ENCODE data around the gene EZR.

EZR gene

GRCh38 chr6:158799051-158799792 is 19.9 kb downstream of the EZR start (continued):
- TF ChIP-seq ZNF501 (tag by site-specific recombination; IDR thresholded peaks at IDR 0.05), result peak; percentile 29; the same call in 1 of the 2 replicates
- TF ChIP-seq ZBTB17 (tag by site-specific recombination; IDR thresholded peaks at IDR 0.05), result peak; percentile 71
- no peak for TF ChIP-seq ZBTB49 (tag by site-specific recombination; IDR thresholded peaks at IDR 0.05; ENCODE audit: low read depth)
- TF ChIP-seq, protein P1, sequence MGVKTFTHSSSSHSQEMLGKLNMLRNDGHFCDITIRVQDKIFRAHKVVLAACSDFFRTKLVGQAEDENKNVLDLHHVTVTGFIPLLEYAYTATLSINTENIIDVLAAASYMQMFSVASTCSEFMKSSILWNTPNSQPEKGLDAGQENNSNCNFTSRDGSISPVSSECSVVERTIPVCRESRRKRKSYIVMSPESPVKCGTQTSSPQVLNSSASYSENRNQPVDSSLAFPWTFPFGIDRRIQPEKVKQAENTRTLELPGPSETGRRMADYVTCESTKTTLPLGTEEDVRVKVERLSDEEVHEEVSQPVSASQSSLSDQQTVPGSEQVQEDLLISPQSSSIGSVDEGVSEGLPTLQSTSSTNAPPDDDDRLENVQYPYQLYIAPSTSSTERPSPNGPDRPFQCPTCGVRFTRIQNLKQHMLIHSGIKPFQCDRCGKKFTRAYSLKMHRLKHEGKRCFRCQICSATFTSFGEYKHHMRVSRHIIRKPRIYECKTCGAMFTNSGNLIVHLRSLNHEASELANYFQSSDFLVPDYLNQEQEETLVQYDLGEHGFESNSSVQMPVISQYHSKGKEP (tag by site-specific recombination; IDR thresholded peaks at IDR 0.05), result peak; percentile 69; the same call in 1 of the 2 replicates
- TF ChIP-seq ZSCAN30 (tag by site-specific recombination; IDR thresholded peaks at IDR 0.05), result peak; percentile 67; the same call in 1 of the 2 replicates
- peak; percentile 47; the same call in 1 of the 2 replicates for TF ChIP-seq KLF10 (tag by site-specific recombination; IDR thresholded peaks at IDR 0.05)
- TF ChIP-seq ZNF394 (tag by site-specific recombination; IDR thresholded peaks at IDR 0.05; ENCODE audit: borderline replicate concordance), result peak; percentile 82
- TF ChIP-seq ZNF677 (tag by site-specific recombination; IDR thresholded peaks at IDR 0.05), result no peak
- peak; percentile 65 for TF ChIP-seq ZXDB (tag by site-specific recombination; IDR thresholded peaks at IDR 0.05)
- TF ChIP-seq ZNF112 (tag by site-specific recombination; IDR thresholded peaks at IDR 0.05), result no peak
- TF ChIP-seq OVOL3 (tag by site-specific recombination; IDR thresholded peaks at IDR 0.05), result 0 out of 2 replicates have a peak, but pooled peaks have one; percentile 38
- TF ChIP-seq ZNF843 (tag by site-specific recombination; IDR thresholded peaks at IDR 0.05), result peak; percentile 92
- no peak for TF ChIP-seq ZNF658 (tag by site-specific recombination; IDR thresholded peaks at IDR 0.05)
- TF ChIP-seq IKZF3 (tag by site-specific recombination; IDR thresholded peaks at IDR 0.05), result peak; percentile 79
- no peak for TF ChIP-seq ZNF157 (tag by site-specific recombination; IDR thresholded peaks at IDR 0.05)
- TF ChIP-seq, protein P2, sequence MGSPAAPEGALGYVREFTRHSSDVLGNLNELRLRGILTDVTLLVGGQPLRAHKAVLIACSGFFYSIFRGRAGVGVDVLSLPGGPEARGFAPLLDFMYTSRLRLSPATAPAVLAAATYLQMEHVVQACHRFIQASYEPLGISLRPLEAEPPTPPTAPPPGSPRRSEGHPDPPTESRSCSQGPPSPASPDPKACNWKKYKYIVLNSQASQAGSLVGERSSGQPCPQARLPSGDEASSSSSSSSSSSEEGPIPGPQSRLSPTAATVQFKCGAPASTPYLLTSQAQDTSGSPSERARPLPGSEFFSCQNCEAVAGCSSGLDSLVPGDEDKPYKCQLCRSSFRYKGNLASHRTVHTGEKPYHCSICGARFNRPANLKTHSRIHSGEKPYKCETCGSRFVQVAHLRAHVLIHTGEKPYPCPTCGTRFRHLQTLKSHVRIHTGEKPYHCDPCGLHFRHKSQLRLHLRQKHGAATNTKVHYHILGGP (tag by site-specific recombination; IDR thresholded peaks at IDR 0.05), result peak; percentile 33; the same call in 1 of the 2 replicates
- peak; percentile 81 for TF ChIP-seq SP7 (tag by site-specific recombination; IDR thresholded peaks at IDR 0.05)
- TF ChIP-seq FEZF1 (tag by site-specific recombination; IDR thresholded peaks at IDR 0.05), result peak; percentile 68
- peak; percentile 33; the same call in 1 of the 2 replicates for TF ChIP-seq ZBTB8A (tag by site-specific recombination; IDR thresholded peaks at IDR 0.05)
- no peak for TF ChIP-seq ZNF350 (tag by site-specific recombination; IDR thresholded peaks at IDR 0.05)
- TF ChIP-seq, protein P3, sequence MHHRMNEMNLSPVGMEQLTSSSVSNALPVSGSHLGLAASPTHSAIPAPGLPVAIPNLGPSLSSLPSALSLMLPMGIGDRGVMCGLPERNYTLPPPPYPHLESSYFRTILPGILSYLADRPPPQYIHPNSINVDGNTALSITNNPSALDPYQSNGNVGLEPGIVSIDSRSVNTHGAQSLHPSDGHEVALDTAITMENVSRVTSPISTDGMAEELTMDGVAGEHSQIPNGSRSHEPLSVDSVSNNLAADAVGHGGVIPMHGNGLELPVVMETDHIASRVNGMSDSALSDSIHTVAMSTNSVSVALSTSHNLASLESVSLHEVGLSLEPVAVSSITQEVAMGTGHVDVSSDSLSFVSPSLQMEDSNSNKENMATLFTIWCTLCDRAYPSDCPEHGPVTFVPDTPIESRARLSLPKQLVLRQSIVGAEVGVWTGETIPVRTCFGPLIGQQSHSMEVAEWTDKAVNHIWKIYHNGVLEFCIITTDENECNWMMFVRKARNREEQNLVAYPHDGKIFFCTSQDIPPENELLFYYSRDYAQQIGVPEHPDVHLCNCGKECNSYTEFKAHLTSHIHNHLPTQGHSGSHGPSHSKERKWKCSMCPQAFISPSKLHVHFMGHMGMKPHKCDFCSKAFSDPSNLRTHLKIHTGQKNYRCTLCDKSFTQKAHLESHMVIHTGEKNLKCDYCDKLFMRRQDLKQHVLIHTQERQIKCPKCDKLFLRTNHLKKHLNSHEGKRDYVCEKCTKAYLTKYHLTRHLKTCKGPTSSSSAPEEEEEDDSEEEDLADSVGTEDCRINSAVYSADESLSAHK (tag by site-specific recombination; IDR thresholded peaks at IDR 0.05), result peak; percentile 92
- 0 out of 2 replicates have a peak, but pooled peaks have one; percentile 63 for TF ChIP-seq HOXC10 (CRISPR knock-in tag; IDR thresholded peaks at IDR 0.05)
- TF ChIP-seq REST (tag by site-specific recombination; IDR thresholded peaks at IDR 0.05), result no peak
- TF ChIP-seq ZEB2 (tag by site-specific recombination; IDR thresholded peaks at IDR 0.05), result peak; percentile 68
- peak; percentile 33; the same call in 1 of the 2 replicates for TF ChIP-seq OSR2 (tag by site-specific recombination; IDR thresholded peaks at IDR 0.05)
- peak; percentile 52; the same call in 1 of the 2 replicates for TF ChIP-seq ZBTB20 (tag by site-specific recombination; IDR thresholded peaks at IDR 0.05)

Measured in HEK293 (cell line).